SU-DHL-6 (cell line): ENCODE results near the gene ARMC8.

Source experiments
- H2AFZ ChIP-seq: fragments of 200-600 bp; sonication (generic); 2 replicates; pipeline ENCODE4 v1.6.1; 2014; ENCODE audit warnings: low read depth, mild to moderate bottlenecking, moderate library complexity, mixed read lengths, antibody characterized with exemption, low read length; ENCODE audit not compliant: severe bottlenecking
- H3F3A ChIP-seq: fragments of 200-600 bp; shearing (Covaris generic); 2 replicates; pipeline ENCODE4 v1.6.0; 2016; ENCODE audit warnings: antibody characterized with exemption, mild to moderate bottlenecking; ENCODE audit not compliant: insufficient read depth
- H3K27ac ChIP-seq: fragments of 200-600 bp; sonication (generic); 2 replicates; pipeline ENCODE4 v1.5.1; 2016; ENCODE audit warnings: low read depth, mild to moderate bottlenecking, low read length, moderate library complexity, mixed read lengths
- H3K27me3 ChIP-seq: fragments of 200-600 bp; sonication (generic), shearing (Covaris generic); 2 replicates; pipeline ENCODE4 v1.6.0; 2014; ENCODE audit warnings: mild to moderate bottlenecking, low read length
- H3K36me3 ChIP-seq: fragments of 200-600 bp; sonication (generic); 2 replicates; pipeline ENCODE4 v1.6.1; 2014; ENCODE audit warnings: mild to moderate bottlenecking, low read length, mixed read lengths
- H3K4me2 ChIP-seq: fragments of 300-600, 200-600 bp; shearing (Covaris generic), sonication (generic); 2 replicates; pipeline ENCODE4 v1.6.0; 2014; ENCODE audit warnings: low read length, low read depth, mild to moderate bottlenecking; ENCODE audit not compliant: poor library complexity, severe bottlenecking
- H3K4me3 ChIP-seq: fragments of 200-600 bp; sonication (generic); 2 replicates; pipeline ENCODE4 v1.5.1; 2014; ENCODE audit warnings: antibody characterized with exemption, low read length, mild to moderate bottlenecking, mixed read lengths; ENCODE audit not compliant: insufficient read depth, poor library complexity, severe bottlenecking
- H3K79me2 ChIP-seq: fragments of 200-600 bp; sonication (generic); 2 replicates; pipeline ENCODE4 v1.6.1; 2014; ENCODE audit warnings: mild to moderate bottlenecking, low read length, moderate library complexity; ENCODE audit not compliant: insufficient read depth
- H3K9ac ChIP-seq: fragments of 200-600 bp; sonication (generic); 2 replicates; pipeline ENCODE4 v1.7.0; 2014; ENCODE audit warnings: mild to moderate bottlenecking, low read length
- H3K9me2 ChIP-seq: fragments of 200-600 bp; sonication (generic); replicated peaks from 2 replicates; pipeline ENCODE4 v1.6.1; 2014; ENCODE audit warnings: low read length; ENCODE audit not compliant: insufficient read depth
- H3K9me3 ChIP-seq: fragments of 200-600 bp; sonication (generic); 2 replicates; pipeline ENCODE4 v1.6.1; 2014; ENCODE audit warnings: low read length, mixed read lengths; ENCODE audit not compliant: insufficient read depth
- H4K20me1 ChIP-seq: fragments of 200-600 bp; sonication (generic); 2 replicates; pipeline ENCODE4 v1.6.1; 2014; ENCODE audit warnings: low read depth, mild to moderate bottlenecking, antibody characterized with exemption, low read length, moderate library complexity, mixed read lengths
- EZH2phosphoT487 ChIP-seq: fragments of 200-600 bp; sonication (generic), shearing (Covaris generic); conservative IDR thresholded peaks from 2 replicates; pipeline ENCODE4 v1.6.1; 2018; ENCODE audit warnings: mild to moderate bottlenecking, antibody characterized with exemption, low read length, moderate library complexity, mixed read lengths
- TF ChIP-seq, protein P1 (sequence below): fragments of 200-600 bp; sonication (generic); IDR thresholded peaks from one replicate; pipeline ENCODE4 v1.5.1; 2017; ENCODE audit warnings: antibody characterized with exemption, mild to moderate bottlenecking, low read length, moderate library complexity; ENCODE audit not compliant: insufficient read depth, poor library complexity, severe bottlenecking

The ARMC8 gene

DNA sequence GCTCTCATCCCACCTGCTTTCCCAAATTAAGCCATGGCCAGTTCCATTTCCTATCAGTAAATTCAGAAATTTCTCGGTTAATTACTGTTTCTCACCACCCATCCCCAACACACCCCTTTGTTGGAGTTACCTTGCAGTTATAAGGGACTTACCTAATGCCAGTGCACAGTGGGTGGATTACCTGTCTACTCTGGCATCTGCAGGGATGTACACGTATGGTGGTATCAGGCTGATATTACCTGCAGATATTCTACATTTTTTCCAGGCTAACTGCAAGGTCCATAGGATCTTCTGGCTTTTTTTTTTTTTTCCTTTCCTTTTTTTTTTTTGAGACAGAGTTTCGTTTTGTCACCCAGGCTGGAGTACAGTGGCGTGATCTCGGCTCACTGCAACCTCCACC is 153.4 kb downstream of the ARMC8 start:
- Histone ChIP-seq H3F3A (no peaks in the 10 kb centered on the region), H3K4me3 (no peak overlapping the region), H3K36me3 (no peaks in the 10 kb centered on the region), H3K9me2 (no peaks in the 10 kb centered on the region), H3K79me2 (no peaks in the 10 kb centered on the region), H3K27me3 (no peaks in the 10 kb centered on the region), H3K9me3 (no peaks in the 10 kb centered on the region), H4K20me1 (no peaks in the 10 kb centered on the region), H2AFZ (no peak overlapping the region), H3K4me2 (no peak overlapping the region), H3K27ac (no peak overlapping the region), H3K9ac (no peak overlapping the region)
- no peak for TF ChIP-seq EZH2phosphoT487
- TF ChIP-seq, protein P1, sequence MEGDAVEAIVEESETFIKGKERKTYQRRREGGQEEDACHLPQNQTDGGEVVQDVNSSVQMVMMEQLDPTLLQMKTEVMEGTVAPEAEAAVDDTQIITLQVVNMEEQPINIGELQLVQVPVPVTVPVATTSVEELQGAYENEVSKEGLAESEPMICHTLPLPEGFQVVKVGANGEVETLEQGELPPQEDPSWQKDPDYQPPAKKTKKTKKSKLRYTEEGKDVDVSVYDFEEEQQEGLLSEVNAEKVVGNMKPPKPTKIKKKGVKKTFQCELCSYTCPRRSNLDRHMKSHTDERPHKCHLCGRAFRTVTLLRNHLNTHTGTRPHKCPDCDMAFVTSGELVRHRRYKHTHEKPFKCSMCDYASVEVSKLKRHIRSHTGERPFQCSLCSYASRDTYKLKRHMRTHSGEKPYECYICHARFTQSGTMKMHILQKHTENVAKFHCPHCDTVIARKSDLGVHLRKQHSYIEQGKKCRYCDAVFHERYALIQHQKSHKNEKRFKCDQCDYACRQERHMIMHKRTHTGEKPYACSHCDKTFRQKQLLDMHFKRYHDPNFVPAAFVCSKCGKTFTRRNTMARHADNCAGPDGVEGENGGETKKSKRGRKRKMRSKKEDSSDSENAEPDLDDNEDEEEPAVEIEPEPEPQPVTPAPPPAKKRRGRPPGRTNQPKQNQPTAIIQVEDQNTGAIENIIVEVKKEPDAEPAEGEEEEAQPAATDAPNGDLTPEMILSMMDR = no peak

DNA sequence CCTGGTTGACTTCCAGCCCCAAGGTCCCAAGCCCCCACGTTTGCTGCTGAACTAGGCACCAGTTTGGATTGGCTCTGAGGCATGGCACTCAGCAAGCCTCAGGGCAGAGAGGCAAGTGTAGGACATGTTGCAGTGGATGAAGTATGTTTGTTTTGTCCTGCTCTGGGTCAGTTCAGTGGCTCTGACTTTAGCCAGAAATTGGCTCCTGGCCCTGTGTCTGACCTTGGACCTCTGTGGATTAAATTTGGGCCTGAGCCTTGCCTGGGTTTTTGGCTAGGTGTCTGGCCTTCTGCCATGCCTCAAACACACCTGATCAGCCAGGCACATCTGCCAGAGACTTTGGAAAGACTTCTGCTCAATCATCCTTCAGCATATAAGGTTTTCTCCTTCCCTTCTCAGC is 157.7 kb downstream of the ARMC8 start:
- no peaks in the 10 kb centered on the region for H3F3A ChIP-seq
- no peak overlapping the region for H3K4me2 ChIP-seq

More for the DNA sequence above, 157.7 kb downstream of the ARMC8 start:
- H3K9me2 ChIP-seq = no peaks in the 10 kb centered on the region
- no peaks in the 10 kb centered on the region for H3K27me3 ChIP-seq
- H3K9ac ChIP-seq = no peak overlapping the region
- H2AFZ ChIP-seq = no peak overlapping the region
- H3K4me3 ChIP-seq = no peak overlapping the region
- H3K79me2 ChIP-seq = no peaks in the 10 kb centered on the region
- H4K20me1 ChIP-seq = no peaks in the 10 kb centered on the region
- H3K9me3 ChIP-seq = no peaks in the 10 kb centered on the region
- H3K36me3 ChIP-seq = no peaks in the 10 kb centered on the region
- TF ChIP-seq, protein P1 = no peak
- TF ChIP-seq EZH2phosphoT487 = no peak
- H3K27ac ChIP-seq = no peak overlapping the region
